Colonic mucosa (tissue), 4 donors: ENCODE data around the gene SNRPA1. TPM values are rescaled to one million over a fixed set of nuclear protein-coding genes. Genes with fewer than 3 reads are reported as not detected.

Experiments
- DNase-seq: peaks from one replicate; pipeline ENCODE4 v3.0.0-alpha.2; 2020
- H3K27ac ChIP-seq: fragments of 200-600 bp; one replicate; pipeline ENCODE4 v1.8.0; 2021
- H3K27me3 ChIP-seq: fragments of 200-600 bp; one replicate; pipeline ENCODE4 v1.8.0; 2021
- H3K36me3 ChIP-seq: fragments of 200-600 bp; one replicate; pipeline ENCODE4 v1.8.0; 2021
- H3K4me1 ChIP-seq: fragments of 200-600 bp; one replicate; pipeline ENCODE4 v1.8.0; 2021; ENCODE audit warnings: mild to moderate bottlenecking
- H3K4me3 ChIP-seq: fragments of 200-600 bp; one replicate; pipeline ENCODE4 v1.8.0; 2021
- H3K9ac ChIP-seq, 2 donors: one replicate each; pipeline ENCODE4 v1.7.0; 2013; ENCODE audit warnings: control low read depth in 2 of 2, low read depth in 2 of 2, low read length in 2 of 2
- H3K9me3 ChIP-seq: fragments of 200-600 bp; one replicate; pipeline ENCODE4 v1.8.0; 2021
- intact Hi-C: fragments of 100-400 bp; cut with DNase I; formaldehyde crosslinking; loops from one replicate; pipeline ENCODE4 v1.14.1; 2022
- total RNA-seq, 2 donors: library from RNA; stranded (reverse); fragmentation: NEBNext Ultra II Directional in 1 of 2; extraction: Animal tissue kit (Norgen Biotek cat#: 25700) in 1 of 2; gene quantifications; one replicate each; pipeline ENCODE4 v1.2.1, GENCODE V29; 2021
- TF ChIP-seq, protein P1 (sequence below): fragments of 200-600 bp; IDR thresholded peaks from one replicate; pipeline ENCODE4 v1.8.0; 2022; ENCODE audit warnings: antibody characterized with exemption, mild to moderate bottlenecking
- donor health status: healthy.
- donor health status: DM: no; HTN: no; CAD: no.
- donor health status: DM: no; HTN: no; CAD: no.

The SNRPA1 gene
- total RNA-seq, 2 donors from 2014 or later: 52.6 to 82.7 TPM

- Histone ChIP-seq H3K27ac (no peak overlapping the region), H3K9me3 (no peaks in the 10 kb centered on the region), H3K4me1 (no peaks in the 10 kb centered on the region), H3K27me3 (no peaks in the 10 kb centered on the region), H3K4me3 (no peak overlapping the region), H3K9ac (no peak overlapping the region), H3K36me3 (no peaks in the 10 kb centered on the region)
- TF ChIP-seq, protein P1, sequence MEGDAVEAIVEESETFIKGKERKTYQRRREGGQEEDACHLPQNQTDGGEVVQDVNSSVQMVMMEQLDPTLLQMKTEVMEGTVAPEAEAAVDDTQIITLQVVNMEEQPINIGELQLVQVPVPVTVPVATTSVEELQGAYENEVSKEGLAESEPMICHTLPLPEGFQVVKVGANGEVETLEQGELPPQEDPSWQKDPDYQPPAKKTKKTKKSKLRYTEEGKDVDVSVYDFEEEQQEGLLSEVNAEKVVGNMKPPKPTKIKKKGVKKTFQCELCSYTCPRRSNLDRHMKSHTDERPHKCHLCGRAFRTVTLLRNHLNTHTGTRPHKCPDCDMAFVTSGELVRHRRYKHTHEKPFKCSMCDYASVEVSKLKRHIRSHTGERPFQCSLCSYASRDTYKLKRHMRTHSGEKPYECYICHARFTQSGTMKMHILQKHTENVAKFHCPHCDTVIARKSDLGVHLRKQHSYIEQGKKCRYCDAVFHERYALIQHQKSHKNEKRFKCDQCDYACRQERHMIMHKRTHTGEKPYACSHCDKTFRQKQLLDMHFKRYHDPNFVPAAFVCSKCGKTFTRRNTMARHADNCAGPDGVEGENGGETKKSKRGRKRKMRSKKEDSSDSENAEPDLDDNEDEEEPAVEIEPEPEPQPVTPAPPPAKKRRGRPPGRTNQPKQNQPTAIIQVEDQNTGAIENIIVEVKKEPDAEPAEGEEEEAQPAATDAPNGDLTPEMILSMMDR: no peak
- no peak for DNase-seq
- intact Hi-C loops: no loop called here
Observed at GRCh38 chr15:101332061-101332467, 37.0 kb upstream of the SNRPA1 start.

DNA sequence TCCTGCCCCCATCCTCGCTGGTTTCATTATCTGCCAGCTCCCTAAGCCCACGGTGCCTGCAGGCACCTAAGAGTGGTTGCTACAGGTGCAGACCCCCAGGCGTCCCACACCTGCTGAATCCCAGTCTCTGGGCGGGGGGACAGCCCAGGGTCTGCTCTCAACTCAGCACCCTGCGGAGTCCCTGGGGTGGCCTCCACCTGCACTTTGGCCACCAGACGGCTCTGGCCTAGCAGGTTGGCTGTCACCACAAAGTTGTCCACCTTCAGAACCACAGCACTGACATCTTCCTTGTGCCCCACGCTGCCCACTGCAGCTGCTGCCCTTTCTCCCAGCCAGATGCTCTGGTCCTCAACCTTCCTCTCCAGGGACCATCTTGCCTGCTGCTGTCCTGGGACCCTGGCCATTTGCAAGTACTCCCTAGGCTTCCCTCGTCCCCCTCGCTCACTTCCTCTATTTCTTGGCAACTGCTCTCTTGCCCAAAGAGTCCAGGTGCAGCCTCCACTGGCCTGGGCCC, 34.9 kb upstream of the SNRPA1 start:
- Histone ChIP-seq H3K9me3 (no peaks in the 10 kb centered on the region), H3K27ac (no peak overlapping the region), H3K9ac (no peak overlapping the region), H3K4me3 (no peak overlapping the region), H3K27me3 (no peaks in the 10 kb centered on the region), H3K4me1 (no peaks in the 10 kb centered on the region), H3K36me3 (no peaks in the 10 kb centered on the region)
- intact Hi-C loops: no loop called here
- DNase-seq: no peak
- TF ChIP-seq, protein P1: no peak

- TF ChIP-seq, protein P1: no peak
- Histone ChIP-seq H3K4me1 (no peaks in the 10 kb centered on the region), H3K4me3 (no peak overlapping the region), H3K36me3 (no peaks in the 10 kb centered on the region), H3K27ac (no peak overlapping the region), H3K9ac (no peak overlapping the region), H3K27me3 (no peaks in the 10 kb centered on the region), H3K9me3 (no peaks in the 10 kb centered on the region)
- intact Hi-C loops: no loop called here
- no peak for DNase-seq
Observed at GRCh38 chr15:101329309-101329863, 34.3 kb upstream of the SNRPA1 start.

GRCh38 chr15:101328001-101328400, 33.0 kb upstream of the SNRPA1 start:
- Histone ChIP-seq H3K9me3 (no peaks in the 10 kb centered on the region), H3K27me3 (no peaks in the 10 kb centered on the region), H3K36me3 (no peaks in the 10 kb centered on the region), H3K27ac (no peak overlapping the region), H3K9ac (no peak overlapping the region), H3K4me3 (no peak overlapping the region), H3K4me1 (no peaks in the 10 kb centered on the region)
- no peak for DNase-seq
- intact Hi-C loops: no loop called here
- TF ChIP-seq, protein P1: no peak

- Histone ChIP-seq H3K9me3 (no peaks in the 10 kb centered on the region), H3K9ac (no peak overlapping the region), H3K27ac (no peak overlapping the region), H3K4me1 (no peaks in the 10 kb centered on the region), H3K4me3 (no peak overlapping the region), H3K27me3 (no peaks in the 10 kb centered on the region), H3K36me3 (no peaks in the 10 kb centered on the region)
- TF ChIP-seq, protein P1: no peak
- intact Hi-C loops: no loop called here
- no peak for DNase-seq
Observed at GRCh38 chr15:101327147-101327740, 32.2 kb upstream of the SNRPA1 start.
